MM.1S (cell line): Measurements from ENCODE around the gene MAP2K3.

Experiments used
- DNase-seq: peaks from one replicate; pipeline ENCODE4 v3.0.0-alpha.2; 2015
- H2AFZ ChIP-seq: fragments of 300-600 bp; sonication (generic); 2 replicates; pipeline ENCODE4 v1.6.0; 2016; ENCODE audit warnings: antibody characterized with exemption, low read length
- H3F3A ChIP-seq: fragments of 300-600 bp; sonication (generic); 2 replicates; pipeline ENCODE4 v1.6.1; 2016; ENCODE audit warnings: mild to moderate bottlenecking, antibody characterized with exemption, low read length, moderate library complexity, mixed read lengths; ENCODE audit not compliant: insufficient read depth
- H3K27ac ChIP-seq: fragments of 300-600 bp; sonication (generic); 2 replicates; pipeline ENCODE4 v1.5.1; 2016; ENCODE audit warnings: mild to moderate bottlenecking, low read length
- H3K27me3 ChIP-seq: fragments of 300-600 bp; sonication (generic); replicated peaks from 2 replicates; pipeline ENCODE4 v1.6.0; 2016; ENCODE audit warnings: low read length; ENCODE audit not compliant: insufficient read depth
- H3K36me3 ChIP-seq: fragments of 300-600 bp; sonication (generic); replicated peaks from 2 replicates; pipeline ENCODE4 v1.6.1; 2016; ENCODE audit warnings: mild to moderate bottlenecking, low read length, mixed read lengths; ENCODE audit not compliant: insufficient read depth
- H3K4me1 ChIP-seq: fragments of 300-600 bp; sonication (generic); 2 replicates; pipeline ENCODE4 v1.6.1; 2016; ENCODE audit warnings: low read length, mixed read lengths
- H3K4me2 ChIP-seq: fragments of 300-600 bp; sonication (generic); 2 replicates; pipeline ENCODE4 v1.6.0; 2016; ENCODE audit warnings: low read depth, low read length
- H3K4me3 ChIP-seq: fragments of 300-600 bp; sonication (generic); 2 replicates; pipeline ENCODE4 v1.5.1; 2016; ENCODE audit warnings: low read length, mixed read lengths
- H3K79me2 ChIP-seq: fragments of 300-600 bp; sonication (generic); 2 replicates; pipeline ENCODE4 v1.6.1; 2016; ENCODE audit warnings: mixed run types, low read length, mixed read lengths
- H3K9ac ChIP-seq: fragments of 300-600 bp; sonication (generic); 2 replicates; pipeline ENCODE4 v1.6.1; 2016; ENCODE audit warnings: low read length, mixed read lengths
- H3K9me2 ChIP-seq: fragments of 300-600 bp; sonication (generic); replicated peaks from 2 replicates; pipeline ENCODE4 v1.6.1; 2016; ENCODE audit warnings: mild to moderate bottlenecking, low read length, mixed read lengths; ENCODE audit not compliant: insufficient read depth
- H3K9me3 ChIP-seq: fragments of 300-600 bp; sonication (generic); replicated peaks from 2 replicates; pipeline ENCODE4 v1.6.1; 2016; ENCODE audit warnings: mild to moderate bottlenecking, low read length, mixed read lengths; ENCODE audit not compliant: insufficient read depth
- H4K20me1 ChIP-seq: fragments of 300-600 bp; sonication (generic); 2 replicates; pipeline ENCODE4 v1.6.1; 2016; ENCODE audit warnings: mild to moderate bottlenecking, low read length, moderate library complexity, mixed read lengths; ENCODE audit not compliant: insufficient read depth
- CTCF ChIP-seq: fragments of 300-600 bp; sonication (generic); IDR thresholded peaks from 2 replicates; pipeline ENCODE4 v1.5.1; 2016; ENCODE audit warnings: antibody characterized with exemption, low read length, mixed read lengths
- EZH2 ChIP-seq: fragments of 300-600 bp; sonication (generic); optimal IDR thresholded peaks from 2 replicates; pipeline ENCODE3; 2017; ENCODE audit warnings: low read depth, mild to moderate bottlenecking, antibody characterized with exemption, low read length, mixed read lengths
- EZH2phosphoT487 ChIP-seq: fragments of 300-600 bp; sonication (generic); IDR thresholded peaks from 2 replicates; pipeline ENCODE4 v1.6.1; 2018; ENCODE audit warnings: antibody characterized with exemption, low read length

MAP2K3 gene

GRCh38 chr17:21241564-21241963, 42.9 kb upstream of the MAP2K3 start:
- Histone ChIP-seq H3K4me1 (no peaks in the 10 kb centered on the region), H3K9me2 (no peaks in the 10 kb centered on the region), H3F3A (no peaks in the 10 kb centered on the region), H3K79me2 (no peaks in the 10 kb centered on the region), H3K4me2 (no peak overlapping the region), H3K4me3 (no peak overlapping the region), H3K9me3 (no peaks in the 10 kb centered on the region), H4K20me1 (no peaks in the 10 kb centered on the region), H3K9ac (no peak overlapping the region), H2AFZ (no peak overlapping the region), H3K36me3 (no peaks in the 10 kb centered on the region), H3K27ac (no peak overlapping the region), H3K27me3 (no peaks in the 10 kb centered on the region)
- no peak for DNase-seq
- no peak for TF ChIP-seq EZH2phosphoT487
- TF ChIP-seq EZH2: no peak
- TF ChIP-seq CTCF: no peak

GRCh38 chr17:21242026-21242697, 42.3 kb upstream of the MAP2K3 start:
- H3K79me2 ChIP-seq: no peaks in the 10 kb centered on the region
- H3K27ac ChIP-seq: no peak overlapping the region
- no peak overlapping the region for H2AFZ ChIP-seq
- no peaks in the 10 kb centered on the region for H3K27me3 ChIP-seq
- no peak for DNase-seq
- no peaks in the 10 kb centered on the region for H3K9me3 ChIP-seq
- TF ChIP-seq EZH2 (no peak), EZH2phosphoT487 (no peak), CTCF (no peak)
- H4K20me1 ChIP-seq: no peaks in the 10 kb centered on the region
- no peak overlapping the region for H3K4me2 ChIP-seq
- H3K4me1 ChIP-seq: no peaks in the 10 kb centered on the region
- no peaks in the 10 kb centered on the region for H3F3A ChIP-seq
- no peaks in the 10 kb centered on the region for H3K36me3 ChIP-seq
- no peak overlapping the region for H3K9ac ChIP-seq
- no peaks in the 10 kb centered on the region for H3K9me2 ChIP-seq
- H3K4me3 ChIP-seq: no peak overlapping the region

GRCh38 chr17:21242780-21243515, 41.6 kb upstream of the MAP2K3 start:
- Histone ChIP-seq H3F3A (no peaks in the 10 kb centered on the region), H4K20me1 (no peaks in the 10 kb centered on the region), H3K9ac (no peak overlapping the region), H3K9me3 (no peaks in the 10 kb centered on the region), H3K27me3 (no peaks in the 10 kb centered on the region), H3K27ac (no peak overlapping the region), H3K4me1 (no peaks in the 10 kb centered on the region), H3K36me3 (no peaks in the 10 kb centered on the region), H2AFZ (no peak overlapping the region), H3K79me2 (no peaks in the 10 kb centered on the region), H3K9me2 (no peaks in the 10 kb centered on the region), H3K4me2 (no peak overlapping the region), H3K4me3 (no peak overlapping the region)
- no peak for TF ChIP-seq EZH2phosphoT487
- TF ChIP-seq EZH2: no peak
- TF ChIP-seq CTCF: no peak
- no peak for DNase-seq
